WERI-Rb-1 (cell line): ENCODE results near the gene PEX10.

Experiments used
- DNase-seq: peaks from one replicate; pipeline ENCODE4 v3.0.0-alpha.2; 2020
- H3K27ac ChIP-seq: fragments of 250-450 bp; sonication (Bioruptor Pico); 2 replicates; pipeline ENCODE4 v1.5.1; 2020; ENCODE audit warnings: mild to moderate bottlenecking, moderate library complexity
- H3K27me3 ChIP-seq: fragments of 250-450 bp; sonication (Bioruptor Pico); 2 replicates; pipeline ENCODE4 v1.5.1; 2021; ENCODE audit warnings: mild to moderate bottlenecking, low read depth, moderate library complexity; ENCODE audit not compliant: insufficient read depth, severe bottlenecking
- H3K36me3 ChIP-seq: fragments of 250-450 bp; sonication (Bioruptor Pico); 2 replicates; pipeline ENCODE4 v1.5.1; 2020; ENCODE audit warnings: mild to moderate bottlenecking, moderate library complexity
- H3K4me3 ChIP-seq: 2 replicates; pipeline ENCODE4 v1.5.1; 2011; ENCODE audit warnings: low read depth, mild to moderate bottlenecking, control low read depth, low read length
- H3K9me3 ChIP-seq: fragments of 250-450 bp; sonication (Bioruptor Pico); 2 replicates; pipeline ENCODE4 v1.5.1; 2021; ENCODE audit warnings: mild to moderate bottlenecking, moderate library complexity; ENCODE audit not compliant: severe bottlenecking
- CTCF ChIP-seq: IDR thresholded peaks from 2 replicates; pipeline ENCODE4 v1.5.1; 2011; ENCODE audit warnings: low read depth, mild to moderate bottlenecking, control low read depth, inconsistent platforms, low read length

Gene PEX10

GRCh38 chr1:2407166-2407990, 5.0 kb downstream of the PEX10 start:
- DNase-seq: no peak
- Histone ChIP-seq H3K9me3 (no peaks in the 10 kb centered on the region), H3K4me3 (no peak overlapping the region), H3K27me3 (no peaks in the 10 kb centered on the region), H3K36me3 (peaks cover 44% of the 10 kb centered on the region), H3K27ac (no peak overlapping the region)
- no peak for TF ChIP-seq CTCF

- DNase-seq: peak; percentile 59
- Histone ChIP-seq H3K4me3 (no peak overlapping the region), H3K36me3 (peaks cover 52% of the 10 kb centered on the region), H3K9me3 (no peaks in the 10 kb centered on the region), H3K27me3 (no peaks in the 10 kb centered on the region), H3K27ac (no peak overlapping the region)
- peak; percentile 58 for TF ChIP-seq CTCF
Observed at GRCh38 chr1:2406451-2407041, 5.8 kb downstream of the PEX10 start.

- DNase-seq: peak; percentile 47
- H3K27ac ChIP-seq: no peak overlapping the region
Observed at GRCh38 chr1:2405588-2406295, 6.6 kb downstream of the PEX10 start.

GRCh38 chr1:2404890-2405511, 7.4 kb downstream of the PEX10 start:
- no peak for TF ChIP-seq CTCF
- DNase-seq: no peak
- H3K4me3 ChIP-seq: no peak overlapping the region
- H3K36me3 ChIP-seq: peaks cover 63% of the 10 kb centered on the region
- no peaks in the 10 kb centered on the region for H3K9me3 ChIP-seq
- no peak overlapping the region for H3K27ac ChIP-seq
- H3K27me3 ChIP-seq: no peaks in the 10 kb centered on the region

More at GRCh38 chr1:2405588-2406295, 6.6 kb downstream of the PEX10 start:
- Histone ChIP-seq H3K27me3 (no peaks in the 10 kb centered on the region), H3K36me3 (peaks cover 56% of the 10 kb centered on the region), H3K9me3 (no peaks in the 10 kb centered on the region), H3K4me3 (no peak overlapping the region)
- no peak for TF ChIP-seq CTCF

- H3K4me3 ChIP-seq: no peak overlapping the region
- H3K36me3 ChIP-seq: peaks cover 70% of the 10 kb centered on the region
- TF ChIP-seq CTCF: no peak
- no peaks in the 10 kb centered on the region for H3K27me3 ChIP-seq
- H3K9me3 ChIP-seq: no peaks in the 10 kb centered on the region
- no peak overlapping the region for H3K27ac ChIP-seq
- DNase-seq: no peak
Observed at GRCh38 chr1:2404142-2404889, 8.0 kb downstream of the PEX10 start.
